ENCODE results near the gene ATG14. TPM values are rescaled to one million over a fixed set of nuclear protein-coding genes. Genes with fewer than 3 reads are reported as not detected.

The ATG14 gene, protein sequence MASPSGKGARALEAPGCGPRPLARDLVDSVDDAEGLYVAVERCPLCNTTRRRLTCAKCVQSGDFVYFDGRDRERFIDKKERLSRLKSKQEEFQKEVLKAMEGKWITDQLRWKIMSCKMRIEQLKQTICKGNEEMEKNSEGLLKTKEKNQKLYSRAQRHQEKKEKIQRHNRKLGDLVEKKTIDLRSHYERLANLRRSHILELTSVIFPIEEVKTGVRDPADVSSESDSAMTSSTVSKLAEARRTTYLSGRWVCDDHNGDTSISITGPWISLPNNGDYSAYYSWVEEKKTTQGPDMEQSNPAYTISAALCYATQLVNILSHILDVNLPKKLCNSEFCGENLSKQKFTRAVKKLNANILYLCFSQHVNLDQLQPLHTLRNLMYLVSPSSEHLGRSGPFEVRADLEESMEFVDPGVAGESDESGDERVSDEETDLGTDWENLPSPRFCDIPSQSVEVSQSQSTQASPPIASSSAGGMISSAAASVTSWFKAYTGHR
- total RNA-seq, result 11.1 and 14.5 TPM in 2 replicates

DNA sequence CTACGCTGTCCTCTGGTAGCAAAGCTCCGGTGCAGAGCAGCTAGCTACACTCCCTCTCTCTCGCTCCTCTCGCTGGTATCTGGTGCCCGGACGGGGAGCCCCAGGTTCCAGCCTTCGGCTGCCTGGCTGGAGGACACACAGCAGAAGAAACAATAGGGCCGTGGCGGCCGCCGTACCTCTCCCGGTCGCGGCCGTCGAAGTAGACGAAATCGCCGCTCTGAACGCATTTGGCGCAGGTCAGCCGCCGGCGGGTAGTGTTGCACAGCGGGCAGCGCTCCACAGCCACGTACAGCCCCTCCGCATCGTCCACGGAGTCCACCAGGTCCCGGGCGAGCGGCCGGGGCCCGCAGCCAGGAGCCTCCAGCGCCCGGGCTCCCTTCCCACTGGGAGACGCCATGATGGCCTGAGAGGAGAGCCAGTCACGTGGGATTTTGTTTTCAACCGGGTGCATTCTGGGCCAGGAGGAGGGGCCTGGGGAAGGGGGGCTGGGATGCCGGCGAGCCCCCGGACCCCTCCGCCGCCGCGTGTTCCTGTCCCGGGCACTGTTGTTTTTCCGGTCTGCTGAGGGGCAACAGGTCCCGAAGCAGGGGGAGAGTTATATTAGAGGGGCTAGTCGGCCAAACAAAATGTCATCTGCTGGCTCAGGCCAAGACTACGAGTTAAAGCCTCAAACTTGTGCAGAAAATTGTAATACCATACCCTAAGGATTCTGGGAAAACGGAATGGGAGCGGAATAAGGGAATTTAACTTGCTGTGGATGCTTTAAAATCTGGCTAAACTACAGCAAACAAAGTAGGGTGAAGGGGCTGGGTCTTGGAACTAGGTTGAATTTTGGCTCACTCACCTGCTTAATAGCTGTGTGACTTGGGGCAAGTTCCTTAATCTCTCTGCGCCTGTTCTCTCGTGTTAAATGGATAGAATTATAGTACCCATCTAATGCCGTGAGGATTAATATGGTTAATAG is at the start of gene ATG14:
TSS of gene ATG14 (minus strand) at position 405 of the 964 bp plus-strand sequence. CDS start at position 397, 8 bp downstream.

DNA sequence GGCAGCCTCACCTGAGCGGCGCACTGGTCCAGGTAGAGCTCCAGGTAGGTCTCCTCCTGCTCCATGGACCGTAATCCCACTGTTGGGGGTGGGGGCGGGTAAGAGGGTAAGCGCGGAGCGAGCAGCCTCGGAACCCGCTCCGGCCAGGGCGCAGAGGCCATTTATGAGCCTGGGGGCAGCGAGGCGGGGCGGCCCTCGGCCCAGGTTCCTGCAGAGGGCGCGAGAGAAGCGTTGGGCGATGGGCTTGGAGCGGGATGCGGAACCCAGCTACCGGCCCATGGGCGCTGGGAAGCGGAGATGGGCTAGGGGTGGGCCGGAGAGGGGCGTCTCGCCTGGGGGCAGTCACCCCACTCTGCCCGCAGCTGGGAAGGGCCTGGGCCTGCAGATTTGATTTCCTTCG is 28.8 kb upstream of the ATG14 start, which contains the start of gene TBPL2:
TSS of gene TBPL2 (minus strand) at position 232 of the 400 bp plus-strand sequence. CDS start at position 65, 167 bp downstream.

Small RNAs within 50 kb of the gene (small RNA-seq; reads per million reads assigned to genes)
- not detected for gene AL356801.1

Other genes starting within 250 kb of the ATG14 start
- 3.5 and 11.1 TPM in 2 replicates for gene DLGAP5, start 220.2 kb downstream of the ATG14 start, total RNA-seq
- 21.0 and 22.0 TPM in 2 replicates for gene FBXO34, start 140.4 kb downstream of the ATG14 start, total RNA-seq
- not detected in 2 replicates for gene TBPL2, start 28.8 kb upstream of the ATG14 start, total RNA-seq
- gene KTN1, start 168.4 kb upstream of the ATG14 start, total RNA-seq, result 70.7 and 82.9 TPM in 2 replicates

Data from placental epithelial cell (primary cell).